Psoas muscle (tissue), 8 donors: Measurements from ENCODE around the gene CAPN6. TPM values are rescaled to one million over a fixed set of nuclear protein-coding genes. Genes with fewer than 3 reads are reported as not detected.
A peak's percentile ranks its signal among the peaks of the same experiment; 100 is the strongest.

ENCODE experiments used
- ATAC-seq, 4 donors: fragments of 200-7000 bp; cut with Tn5 transposase; one replicate each; pipeline ENCODE4 v1.9.1; 2020; ENCODE audit warnings: moderate library complexity in 3 of 4, mild to moderate bottlenecking in 2 of 4
- DNase-seq, 2 donors: peaks; one replicate each; pipeline ENCODE4 v3.0.0-alpha.2; 2020
- H3K27ac ChIP-seq: fragments of 200-600 bp; one replicate; pipeline ENCODE4 v1.8.0; 2022
- H3K27me3 ChIP-seq, 3 donors: fragments of 200-600 bp in 1 of 3; one replicate each; pipeline versions ENCODE4 v1.6.1 to v1.8.0; 2013 to 2022; ENCODE audit warnings: low read length in 2 of 3, mild to moderate bottlenecking in 2 of 3, moderate library complexity in 1 of 3; ENCODE audit not compliant: insufficient read depth in 3 of 3
- H3K36me3 ChIP-seq, 2 donors: fragments of 200-600 bp in 1 of 2; one replicate each; pipeline versions ENCODE4 v1.6.1 to v1.8.0; 2013 to 2022; ENCODE audit warnings: low read depth in 1 of 2, mild to moderate bottlenecking in 1 of 2, moderate library complexity in 1 of 2; ENCODE audit not compliant: insufficient read depth in 1 of 2
- H3K4me1 ChIP-seq: fragments of 200-600 bp; one replicate; pipeline ENCODE4 v1.8.0; 2022
- H3K4me3 ChIP-seq: fragments of 200-600 bp; one replicate; pipeline ENCODE4 v1.8.0; 2022; ENCODE audit warnings: mild to moderate bottlenecking
- H3K9me3 ChIP-seq: fragments of 200-600 bp; one replicate; pipeline ENCODE4 v1.8.0; 2022
- CTCF ChIP-seq: fragments of 200-600 bp; IDR thresholded peaks from one replicate; pipeline ENCODE4 v1.8.0; 2022; ENCODE audit warnings: antibody characterized with exemption
- WGBS, 3 donors: extraction: QIAGEN DNeasy Blood & Tissue Kit; methylation state at CpG; one replicate each; pipeline versions ENCODE4 v1.1.6 to v1.1.7; 2013; 5-methylcytosine and 5-hydroxymethylcytosine counted together
- intact Hi-C, 2 donors: fragments of 100-400 bp; cut with DNase I; formaldehyde crosslinking; loops; one replicate each; pipeline versions ENCODE4 v1.11.0 to v1.14.2; 2022
- long read RNA-seq, 2 donors: library from polyadenylated mRNA; unstranded; transcript quantifications; one replicate each; pipeline ENCODE4 v2.0.0, GENCODE V29; 2021
- polyA plus RNA-seq, 3 donors: library from polyadenylated mRNA; stranded (reverse); fragments of 200-250 nt; gene quantifications; one replicate each; pipeline ENCODE4 v1.2.3, GENCODE V29; 2013
- total RNA-seq, 4 donors: library from RNA; stranded (reverse); fragmentation: NEBNext Ultra II Directional in 2 of 4; extraction: Animal tissue kit (Norgen Biotek cat#: 25700) in 2 of 4; gene quantifications; one replicate each; pipeline versions ENCODE4 v1.2.1 to v1.2.4, GENCODE V29; 2021 to 2023
- donor health status: healthy with polysubstance abuse.
- donor health status: DM: no; HTN: no; CAD: no; lungs with moderate emphysema.
- donor health status: Bipolar disorder and iron deficiency.
- donor health status: healthy.
- donor health status: DM: yes; HTN: yes; CAD: no.
- donor health status: DM: no; HTN: no; CAD: no.
- donor health status: DM: no; HTN: no; CAD: no.
- donor health status: DM: yes; HTN: yes; CAD: no.

CAPN6 gene, protein sequence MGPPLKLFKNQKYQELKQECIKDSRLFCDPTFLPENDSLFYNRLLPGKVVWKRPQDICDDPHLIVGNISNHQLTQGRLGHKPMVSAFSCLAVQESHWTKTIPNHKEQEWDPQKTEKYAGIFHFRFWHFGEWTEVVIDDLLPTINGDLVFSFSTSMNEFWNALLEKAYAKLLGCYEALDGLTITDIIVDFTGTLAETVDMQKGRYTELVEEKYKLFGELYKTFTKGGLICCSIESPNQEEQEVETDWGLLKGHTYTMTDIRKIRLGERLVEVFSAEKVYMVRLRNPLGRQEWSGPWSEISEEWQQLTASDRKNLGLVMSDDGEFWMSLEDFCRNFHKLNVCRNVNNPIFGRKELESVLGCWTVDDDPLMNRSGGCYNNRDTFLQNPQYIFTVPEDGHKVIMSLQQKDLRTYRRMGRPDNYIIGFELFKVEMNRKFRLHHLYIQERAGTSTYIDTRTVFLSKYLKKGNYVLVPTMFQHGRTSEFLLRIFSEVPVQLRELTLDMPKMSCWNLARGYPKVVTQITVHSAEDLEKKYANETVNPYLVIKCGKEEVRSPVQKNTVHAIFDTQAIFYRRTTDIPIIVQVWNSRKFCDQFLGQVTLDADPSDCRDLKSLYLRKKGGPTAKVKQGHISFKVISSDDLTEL
- total RNA-seq, result 1 to 10 TPM in 1 of 4 donors, under 1 TPM in 3; 0.25 to 2.6 (median 0.53) TPM
- under 1 TPM; 0.08 to 0.39 (median 0.16) TPM for polyA plus RNA-seq
- long read RNA-seq, donor 1, result 0 reads
- long read RNA-seq, donor 2, result 0 reads

- intact Hi-C loops, result no loop called here
- no peaks in the 10 kb centered on the region for H3K36me3 ChIP-seq
- H3K27ac ChIP-seq, result no peak within 1 kb of the TSS
- H3K4me1 ChIP-seq, result no peaks in the 10 kb centered on the region
- ATAC-seq (peak in 1 of 4 donors; percentile 29), DNase-seq (peak; percentile 9 to 49)
- H3K4me3 ChIP-seq, result no peak within 1 kb of the TSS
- TF ChIP-seq CTCF, result no peak
- H3K9me3 ChIP-seq, result no peaks in the 10 kb centered on the region
- H3K27me3 ChIP-seq, result peaks cover 0 to 52% (median 0%) of the 10 kb centered on the region in 3 donors
- 30 to 37% (median 31%) methylated on average over 8 of the region's 8 CpGs for WGBS, 3 donors
Measured at GRCh38 chrX:111270339-111270738, at the start of gene CAPN6. CAPN6 (minus strand) TSS chrX:111270483; CDS start chrX:111263936, 6,547 bp downstream.

DNA sequence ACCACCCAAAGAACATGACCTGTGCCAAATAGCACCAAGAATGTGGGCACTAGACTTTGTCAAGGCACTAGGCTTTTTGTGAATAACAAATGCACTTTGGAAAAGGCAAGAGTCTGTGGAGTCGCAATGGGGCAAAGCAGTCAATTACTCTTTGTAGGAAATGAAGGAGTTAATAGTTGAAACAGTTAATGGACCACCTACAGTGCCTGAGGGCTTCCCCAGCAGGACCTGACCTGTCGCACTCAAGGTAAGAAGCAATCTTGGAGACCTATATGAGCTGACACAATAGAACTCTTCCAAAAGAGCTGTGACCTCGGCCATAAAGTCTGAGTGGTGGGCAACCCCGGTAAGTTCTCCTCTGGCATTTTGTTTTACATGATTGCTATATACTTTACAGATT lies 49.2 kb upstream of the CAPN6 start:
- peaks cover 0 to 26% (median 0%) of the 10 kb centered on the region in 3 donors for H3K27me3 ChIP-seq
- intact Hi-C loops, result no loop called here
- 53 to 81% (median 72%) methylated on average over 4 of the region's 4 CpGs for WGBS, 3 donors
- no peak for TF ChIP-seq CTCF
- H3K4me3 ChIP-seq, result no peak overlapping the region
- no peaks in the 10 kb centered on the region for H3K4me1 ChIP-seq
- no peak for DNase-seq
- no peak overlapping the region for H3K27ac ChIP-seq
- H3K36me3 ChIP-seq, result no peaks in the 10 kb centered on the region
- no peak for ATAC-seq
- peaks cover 3% of the 10 kb centered on the region for H3K9me3 ChIP-seq

DNA sequence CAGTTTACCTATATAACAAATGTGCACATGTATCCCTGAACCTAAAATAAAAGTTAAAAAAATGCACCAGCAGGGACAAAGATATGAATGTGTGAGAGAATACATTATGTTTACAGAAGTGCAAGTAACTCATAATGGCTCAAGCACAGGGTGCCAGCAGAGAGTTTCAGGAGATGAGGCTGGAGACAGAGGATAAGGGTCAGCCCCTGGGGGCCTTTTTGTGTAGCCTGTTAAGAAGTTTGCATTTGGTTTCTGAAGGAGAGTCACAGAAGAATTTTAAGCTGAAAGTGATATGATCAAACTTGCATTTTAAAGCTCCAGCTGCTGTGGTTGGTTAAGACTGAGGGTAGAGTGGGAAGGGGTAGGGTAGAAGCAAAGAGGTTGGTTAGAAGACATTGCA lies 48.6 kb upstream of the CAPN6 start:
- Histone ChIP-seq H3K27ac (no peak overlapping the region), H3K9me3 (peaks cover 7% of the 10 kb centered on the region), H3K36me3 (no peaks in the 10 kb centered on the region), H3K4me1 (no peaks in the 10 kb centered on the region), H3K4me3 (no peak overlapping the region), H3K27me3 (peaks cover 0 to 29% (median 0%) of the 10 kb centered on the region in 3 donors)
- TF ChIP-seq CTCF, result no peak
- ATAC-seq (no peak), DNase-seq (no peak)
- intact Hi-C loops, result no loop called here

DNA sequence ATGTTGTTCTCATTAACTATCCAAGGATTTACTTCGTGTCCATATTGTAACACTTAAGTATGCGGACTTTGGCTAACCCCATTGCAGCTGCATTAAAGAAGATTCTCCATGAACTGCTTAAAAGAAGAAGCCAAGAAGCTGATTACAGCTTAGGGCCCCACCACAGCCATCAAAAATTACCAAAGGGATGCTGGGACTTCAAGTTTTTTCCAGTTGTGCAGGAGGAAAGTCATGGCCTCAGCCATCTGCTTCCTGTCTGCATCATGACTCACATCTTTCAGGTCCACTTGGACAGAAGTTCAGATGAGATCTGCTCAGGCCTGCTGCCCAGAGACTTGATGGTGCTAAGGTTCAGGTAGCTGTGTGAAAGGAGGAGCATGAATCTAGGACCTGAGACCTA lies 38.8 kb upstream of the CAPN6 start:
- no peak for TF ChIP-seq CTCF
- ATAC-seq, result no peak
- H3K27me3 ChIP-seq, result peaks cover 0 to 19% (median 0%) of the 10 kb centered on the region in 3 donors
- DNase-seq, result no peak
- no peak overlapping the region for H3K4me3 ChIP-seq
- no peaks in the 10 kb centered on the region for H3K4me1 ChIP-seq
- WGBS, 3 donors, result 58 to 63% (median 60%) methylated on average over 2 of the region's 2 CpGs
- no peak overlapping the region for H3K27ac ChIP-seq
- intact Hi-C loops, result no loop called here
- H3K9me3 ChIP-seq, result peaks cover under 1% of the 10 kb centered on the region
- H3K36me3 ChIP-seq, result no peaks in the 10 kb centered on the region
